Liver (tissue), 9 donors: Measurements from ENCODE around the gene DDR2. TPM values are rescaled to one million over a fixed set of nuclear protein-coding genes. Genes with fewer than 3 reads are reported as not detected.

Experiments used
- DNase-seq: peaks from one replicate; pipeline ENCODE4 v3.0.0-alpha.2; 2017; ENCODE audit warnings: low spot score
- H3K27ac ChIP-seq, 2 donors: one replicate each; pipeline ENCODE4 v1.7.0; 2013; ENCODE audit warnings: inconsistent platforms in 2 of 2, low read length in 2 of 2, control low read depth in 1 of 2, low read depth in 1 of 2, mild to moderate bottlenecking in 1 of 2
- H3K27me3 ChIP-seq, 4 donors: one replicate each; pipeline versions ENCODE4 v1.6.1 to v1.7.0; 2013; ENCODE audit warnings: low read length in 3 of 4, inconsistent platforms in 1 of 4, mild to moderate bottlenecking in 1 of 4, moderate library complexity in 1 of 4; ENCODE audit not compliant: control insufficient read depth in 4 of 4, insufficient read depth in 4 of 4
- H3K36me3 ChIP-seq, 4 donors: one replicate each; pipeline versions ENCODE4 v1.6.1 to v1.7.0; 2013; ENCODE audit warnings: low read length in 3 of 4, mild to moderate bottlenecking in 3 of 4, low read depth in 1 of 4, moderate library complexity in 1 of 4; ENCODE audit not compliant: control insufficient read depth in 4 of 4, insufficient read depth in 3 of 4
- H3K4me1 ChIP-seq, 4 donors: one replicate each; pipeline versions ENCODE4 v1.6.1 to v1.7.0; 2013; ENCODE audit warnings: low read length in 3 of 4, mild to moderate bottlenecking in 3 of 4, moderate library complexity in 1 of 4; ENCODE audit not compliant: control insufficient read depth in 4 of 4, insufficient read depth in 4 of 4
- H3K4me3 ChIP-seq, 3 donors: one replicate each; pipeline versions ENCODE4 v1.6.1 to v1.7.0; 2013; ENCODE audit warnings: low read length in 3 of 3, control low read depth in 1 of 3, low read depth in 1 of 3, mild to moderate bottlenecking in 1 of 3
- H3K9ac ChIP-seq, 2 donors: one replicate each; pipeline ENCODE4 v1.7.0; 2013; ENCODE audit warnings: low read length in 2 of 2, mild to moderate bottlenecking in 2 of 2, moderate library complexity in 2 of 2, control low read depth in 1 of 2, low read depth in 1 of 2
- H3K9me3 ChIP-seq, 4 donors: one replicate each; pipeline versions ENCODE4 v1.6.1 to v1.7.0; 2013; ENCODE audit warnings: low read length in 3 of 4; ENCODE audit not compliant: control insufficient read depth in 4 of 4
- CTCF ChIP-seq: fragments of 150-350 bp; IDR thresholded peaks from 2 replicates; pipeline ENCODE4 v1.5.1; 2017; ENCODE audit warnings: improper control_type of control experiment, low read depth, low read length; ENCODE audit not compliant: missing input control
- EGR1 ChIP-seq, 2 donors: IDR thresholded peaks; 2 replicates each; pipeline ENCODE4 v1.6.1; 2016 to 2018; ENCODE audit warnings: antibody characterized with exemption in 2 of 2, low read depth in 2 of 2
- FOXA1 ChIP-seq: IDR thresholded peaks from 2 replicates; pipeline ENCODE4 v1.6.1; 2016; ENCODE audit warnings: antibody characterized with exemption
- FOXA2 ChIP-seq: IDR thresholded peaks from 2 replicates; pipeline ENCODE4 v1.6.1; 2016; ENCODE audit warnings: antibody characterized with exemption
- HNF4G ChIP-seq: IDR thresholded peaks from 2 replicates; pipeline ENCODE4 v1.6.1; 2016; ENCODE audit warnings: antibody characterized with exemption
- NR2F2 ChIP-seq: IDR thresholded peaks from 2 replicates; pipeline ENCODE4 v1.6.1; 2016; ENCODE audit warnings: antibody characterized with exemption
- RAD21 ChIP-seq, 2 donors: IDR thresholded peaks; 2 replicates each; pipeline ENCODE4 v1.6.1; 2016; ENCODE audit warnings: antibody characterized with exemption in 2 of 2, mild to moderate bottlenecking in 2 of 2
- RXRA ChIP-seq, 2 donors: IDR thresholded peaks; 2 replicates each; pipeline ENCODE4 v1.6.1; 2017 to 2018; ENCODE audit warnings: antibody characterized with exemption in 2 of 2, mild to moderate bottlenecking in 1 of 2
- SP1 ChIP-seq: IDR thresholded peaks from 2 replicates; pipeline ENCODE4 v1.6.1; 2018; ENCODE audit warnings: antibody characterized with exemption, mild to moderate bottlenecking
- TAF1 ChIP-seq: conservative IDR thresholded peaks from 2 replicates; pipeline ENCODE4 v1.6.1; 2016; ENCODE audit warnings: antibody characterized with exemption, mild to moderate bottlenecking
- WGBS: extraction: QIAGEN DNeasy Blood & Tissue Kit; methylation state at CpG from one replicate; pipeline ENCODE4 v1.1.7; 2013; 5-methylcytosine and 5-hydroxymethylcytosine counted together
- polyA plus RNA-seq, 2 donors: library from polyadenylated mRNA; stranded (reverse) in 1 of 2; unstranded in 1 of 2; fragments of 200-250 nt in 1 of 2; fragments of >200 nt in 1 of 2; fragmentation: Nextera tagmentation in 1 of 2; extraction: Ambion mirVana in 1 of 2; gene quantifications; one replicate each; pipeline versions ENCODE4 v1.2.1 to v1.2.3, GENCODE V29; 2013 to 2015
- total RNA-seq, 2 donors: library from RNA; depleted of rRNA; stranded (reverse); fragments of >200 nt; gene quantifications; one replicate each; pipeline ENCODE4 v1.2.3, GENCODE V29; 2014
- TF ChIP-seq, protein P1 (sequence below): IDR thresholded peaks from 2 replicates; pipeline ENCODE4 v1.6.1; 2016; ENCODE audit warnings: antibody characterized with exemption, mild to moderate bottlenecking
- TF ChIP-seq, protein P2 (sequence below): IDR thresholded peaks from 2 replicates; pipeline ENCODE4 v1.6.1; 2016; ENCODE audit warnings: antibody characterized with exemption
- donor health status: healthy.
- donor health status: healthy.
- donor health status: healthy.
- donor health status: healthy.
- donor health status: healthy.

The DDR2 gene
- total and polyA plus RNA-seq, 4 donors: 1.2 to 6.4 (median 2.1) TPM

- H3K9ac ChIP-seq: no peak overlapping the region
- WGBS: 74% methylated on average over 8 of the region's 8 CpGs
- H3K27me3 ChIP-seq: no peaks in the 10 kb centered on the region
- H3K9me3 ChIP-seq: no peaks in the 10 kb centered on the region
- H3K4me1 ChIP-seq: no peaks in the 10 kb centered on the region
- H3K27ac ChIP-seq: no peak overlapping the region
- H3K4me3 ChIP-seq: no peak overlapping the region
- no peaks in the 10 kb centered on the region for H3K36me3 ChIP-seq
- TF ChIP-seq EGR1 (IDR thresholded peaks at IDR 0.05; ENCODE audit: low read depth in 2 of 2): no peak
- no peak for DNase-seq
Observed at GRCh38 chr1:162663589-162664106, 31.4 kb downstream of the DDR2 start.

- no peak for DNase-seq
- no peak overlapping the region for H3K9ac ChIP-seq
- H3K27ac ChIP-seq: no peak overlapping the region
- 90% methylated on average over 5 of the region's 5 CpGs for WGBS
- no peaks in the 10 kb centered on the region for H3K27me3 ChIP-seq
- H3K36me3 ChIP-seq: no peaks in the 10 kb centered on the region
- no peak for TF ChIP-seq RAD21 (IDR thresholded peaks at IDR 0.05)
- TF ChIP-seq CTCF: no peak
- no peak for TF ChIP-seq FOXA1
- TF ChIP-seq, protein P1, sequence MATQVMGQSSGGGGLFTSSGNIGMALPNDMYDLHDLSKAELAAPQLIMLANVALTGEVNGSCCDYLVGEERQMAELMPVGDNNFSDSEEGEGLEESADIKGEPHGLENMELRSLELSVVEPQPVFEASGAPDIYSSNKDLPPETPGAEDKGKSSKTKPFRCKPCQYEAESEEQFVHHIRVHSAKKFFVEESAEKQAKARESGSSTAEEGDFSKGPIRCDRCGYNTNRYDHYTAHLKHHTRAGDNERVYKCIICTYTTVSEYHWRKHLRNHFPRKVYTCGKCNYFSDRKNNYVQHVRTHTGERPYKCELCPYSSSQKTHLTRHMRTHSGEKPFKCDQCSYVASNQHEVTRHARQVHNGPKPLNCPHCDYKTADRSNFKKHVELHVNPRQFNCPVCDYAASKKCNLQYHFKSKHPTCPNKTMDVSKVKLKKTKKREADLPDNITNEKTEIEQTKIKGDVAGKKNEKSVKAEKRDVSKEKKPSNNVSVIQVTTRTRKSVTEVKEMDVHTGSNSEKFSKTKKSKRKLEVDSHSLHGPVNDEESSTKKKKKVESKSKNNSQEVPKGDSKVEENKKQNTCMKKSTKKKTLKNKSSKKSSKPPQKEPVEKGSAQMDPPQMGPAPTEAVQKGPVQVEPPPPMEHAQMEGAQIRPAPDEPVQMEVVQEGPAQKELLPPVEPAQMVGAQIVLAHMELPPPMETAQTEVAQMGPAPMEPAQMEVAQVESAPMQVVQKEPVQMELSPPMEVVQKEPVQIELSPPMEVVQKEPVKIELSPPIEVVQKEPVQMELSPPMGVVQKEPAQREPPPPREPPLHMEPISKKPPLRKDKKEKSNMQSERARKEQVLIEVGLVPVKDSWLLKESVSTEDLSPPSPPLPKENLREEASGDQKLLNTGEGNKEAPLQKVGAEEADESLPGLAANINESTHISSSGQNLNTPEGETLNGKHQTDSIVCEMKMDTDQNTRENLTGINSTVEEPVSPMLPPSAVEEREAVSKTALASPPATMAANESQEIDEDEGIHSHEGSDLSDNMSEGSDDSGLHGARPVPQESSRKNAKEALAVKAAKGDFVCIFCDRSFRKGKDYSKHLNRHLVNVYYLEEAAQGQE: no peak
- no peak for TF ChIP-seq TAF1
- no peak for TF ChIP-seq RXRA (IDR thresholded peaks at IDR 0.05)
- TF ChIP-seq FOXA2: no peak
- TF ChIP-seq SP1: no peak
- TF ChIP-seq NR2F2: no peak
- TF ChIP-seq HNF4G: no peak
- TF ChIP-seq, protein P2, sequence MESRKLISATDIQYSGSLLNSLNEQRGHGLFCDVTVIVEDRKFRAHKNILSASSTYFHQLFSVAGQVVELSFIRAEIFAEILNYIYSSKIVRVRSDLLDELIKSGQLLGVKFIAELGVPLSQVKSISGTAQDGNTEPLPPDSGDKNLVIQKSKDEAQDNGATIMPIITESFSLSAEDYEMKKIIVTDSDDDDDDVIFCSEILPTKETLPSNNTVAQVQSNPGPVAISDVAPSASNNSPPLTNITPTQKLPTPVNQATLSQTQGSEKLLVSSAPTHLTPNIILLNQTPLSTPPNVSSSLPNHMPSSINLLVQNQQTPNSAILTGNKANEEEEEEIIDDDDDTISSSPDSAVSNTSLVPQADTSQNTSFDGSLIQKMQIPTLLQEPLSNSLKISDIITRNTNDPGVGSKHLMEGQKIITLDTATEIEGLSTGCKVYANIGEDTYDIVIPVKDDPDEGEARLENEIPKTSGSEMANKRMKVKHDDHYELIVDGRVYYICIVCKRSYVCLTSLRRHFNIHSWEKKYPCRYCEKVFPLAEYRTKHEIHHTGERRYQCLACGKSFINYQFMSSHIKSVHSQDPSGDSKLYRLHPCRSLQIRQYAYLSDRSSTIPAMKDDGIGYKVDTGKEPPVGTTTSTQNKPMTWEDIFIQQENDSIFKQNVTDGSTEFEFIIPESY: no peak
- no peak overlapping the region for H3K4me3 ChIP-seq
- H3K9me3 ChIP-seq: no peaks in the 10 kb centered on the region
- H3K4me1 ChIP-seq: no peaks in the 10 kb centered on the region
Observed at GRCh38 chr1:162666006-162666645, 33.9 kb downstream of the DDR2 start.
